Stimulated activated CD8-positive, alpha-beta memory T cell treated with anti-CD3 and anti-CD28 coated beads, Interleukin-4, amount 100 ng/mL, for 24 hours (primary cell): ENCODE results near the gene ITGA6.

Experiments used
- DNase-seq: peaks from one replicate; pipeline ENCODE4 v3.0.0-alpha.2; 2020; ENCODE audit warnings: low read depth

ITGA6 gene

DNA sequence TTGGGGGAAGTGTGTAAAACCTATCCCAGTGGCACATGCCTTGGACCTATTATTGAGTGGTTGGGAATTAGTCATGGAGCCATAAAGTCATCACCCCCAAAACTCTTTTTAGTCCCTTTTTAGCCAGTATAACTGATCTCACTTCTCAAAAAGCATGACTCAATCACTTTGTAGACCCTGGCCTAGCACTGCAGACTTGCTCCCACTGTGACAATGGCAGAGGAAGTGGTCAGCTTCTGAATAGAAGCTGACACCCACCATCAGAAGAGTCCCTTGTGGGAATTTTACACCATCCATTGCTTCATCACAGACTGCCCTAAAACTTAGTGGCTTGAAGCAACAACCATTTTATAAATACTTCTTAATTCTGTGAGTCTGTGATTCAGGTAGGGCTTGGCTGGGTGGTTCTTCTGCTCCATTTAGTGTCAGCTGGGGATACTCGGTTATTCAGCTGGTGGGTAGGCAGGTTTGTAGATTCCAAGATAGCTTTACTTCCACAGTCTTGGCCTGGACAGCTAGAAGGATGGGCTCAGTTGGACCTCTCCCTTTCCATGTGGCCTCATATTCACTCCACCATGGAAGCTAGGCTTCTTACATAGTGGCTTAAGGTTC lies 10.8 kb upstream of the ITGA6 start:
- DNase-seq, result no peak

DNA sequence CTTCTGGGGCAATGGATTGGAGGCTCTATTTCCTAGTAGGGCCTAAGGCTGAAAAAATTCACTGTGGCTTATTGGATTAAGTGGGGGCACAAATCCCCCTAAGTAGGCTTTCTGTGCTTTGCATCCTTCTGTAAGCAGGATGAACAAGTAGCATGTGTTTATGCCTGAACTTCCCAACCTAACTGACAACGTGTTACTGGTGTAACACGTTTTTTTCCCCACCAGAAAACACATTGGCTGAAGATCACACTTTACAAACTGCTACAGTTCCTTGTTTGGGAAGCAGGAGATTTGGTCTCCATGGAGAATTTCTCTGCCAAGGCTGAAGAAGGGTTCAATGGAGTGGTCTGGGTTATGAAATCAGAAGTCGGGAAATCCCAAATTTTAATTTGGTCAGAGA lies 7.2 kb upstream of the ITGA6 start:
- no peak for DNase-seq

DNA sequence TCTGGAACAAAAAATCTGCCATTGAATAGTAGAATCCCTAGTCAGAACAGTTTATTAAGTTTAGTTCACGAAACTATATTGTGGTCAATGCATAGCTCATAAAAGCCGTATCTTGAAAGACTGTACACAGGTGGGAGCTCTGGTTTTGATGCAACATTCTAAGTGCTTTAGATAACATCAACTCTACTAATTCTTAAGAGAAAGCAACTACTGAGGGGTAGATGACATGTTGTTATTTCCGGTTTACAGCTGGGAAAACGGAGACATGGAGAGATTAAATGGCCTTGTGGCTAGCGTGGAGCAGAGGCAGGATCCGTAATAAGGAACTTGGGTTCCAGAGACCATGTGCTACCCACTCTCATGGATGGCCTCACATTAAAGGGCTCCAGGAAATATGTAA lies 4.2 kb upstream of the ITGA6 start:
- DNase-seq, result no peak

DNA sequence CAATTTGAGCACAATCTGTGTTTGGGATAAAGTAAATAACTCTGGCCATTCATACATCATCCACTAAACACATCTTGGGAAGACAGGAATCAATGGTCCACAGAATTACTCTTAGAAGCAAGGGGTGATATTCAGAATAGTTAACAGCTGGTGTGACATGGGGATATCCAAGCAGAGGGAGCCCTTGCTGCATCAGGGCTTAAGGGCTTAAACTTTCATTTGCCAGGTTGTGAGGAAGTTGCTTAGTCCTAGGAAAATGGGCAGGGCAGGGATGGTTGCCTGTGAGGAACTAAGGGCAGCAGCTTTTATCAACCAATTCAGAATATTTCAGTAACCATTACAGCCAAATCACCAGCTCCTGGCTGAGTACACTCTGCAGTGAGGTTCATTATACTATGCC lies 2.0 kb upstream of the ITGA6 start:
- no peak for DNase-seq

DNA sequence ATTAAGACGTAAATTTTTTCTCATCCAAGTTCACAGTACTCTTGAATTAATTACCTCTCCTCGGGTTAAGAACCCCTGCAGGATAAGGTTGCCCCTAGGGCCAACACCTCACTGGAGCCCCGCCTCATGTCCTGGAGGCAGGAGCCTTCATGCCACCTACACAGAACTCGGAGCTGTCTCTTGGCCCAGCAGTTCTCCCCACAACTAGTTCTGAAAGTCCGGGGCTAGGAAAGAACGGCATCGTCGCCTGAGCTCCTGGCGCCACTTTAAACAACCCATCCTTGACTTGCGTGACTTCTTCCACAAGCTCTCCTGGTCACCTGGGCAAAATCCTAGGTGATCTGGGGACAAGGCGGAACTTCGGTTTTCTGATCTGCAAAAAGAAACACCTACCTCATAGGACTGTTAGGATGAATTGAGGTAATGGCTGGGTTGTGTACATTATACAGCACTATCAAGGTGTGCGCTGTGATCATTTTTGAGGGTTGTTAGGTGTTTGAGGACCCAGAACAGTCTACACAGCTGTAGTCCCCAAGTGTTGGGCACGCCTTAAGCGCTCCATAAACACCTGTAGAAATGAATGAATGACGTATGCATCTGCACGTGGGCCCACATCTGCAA lies 641 bp upstream of the ITGA6 start:
- no peak for DNase-seq

DNA sequence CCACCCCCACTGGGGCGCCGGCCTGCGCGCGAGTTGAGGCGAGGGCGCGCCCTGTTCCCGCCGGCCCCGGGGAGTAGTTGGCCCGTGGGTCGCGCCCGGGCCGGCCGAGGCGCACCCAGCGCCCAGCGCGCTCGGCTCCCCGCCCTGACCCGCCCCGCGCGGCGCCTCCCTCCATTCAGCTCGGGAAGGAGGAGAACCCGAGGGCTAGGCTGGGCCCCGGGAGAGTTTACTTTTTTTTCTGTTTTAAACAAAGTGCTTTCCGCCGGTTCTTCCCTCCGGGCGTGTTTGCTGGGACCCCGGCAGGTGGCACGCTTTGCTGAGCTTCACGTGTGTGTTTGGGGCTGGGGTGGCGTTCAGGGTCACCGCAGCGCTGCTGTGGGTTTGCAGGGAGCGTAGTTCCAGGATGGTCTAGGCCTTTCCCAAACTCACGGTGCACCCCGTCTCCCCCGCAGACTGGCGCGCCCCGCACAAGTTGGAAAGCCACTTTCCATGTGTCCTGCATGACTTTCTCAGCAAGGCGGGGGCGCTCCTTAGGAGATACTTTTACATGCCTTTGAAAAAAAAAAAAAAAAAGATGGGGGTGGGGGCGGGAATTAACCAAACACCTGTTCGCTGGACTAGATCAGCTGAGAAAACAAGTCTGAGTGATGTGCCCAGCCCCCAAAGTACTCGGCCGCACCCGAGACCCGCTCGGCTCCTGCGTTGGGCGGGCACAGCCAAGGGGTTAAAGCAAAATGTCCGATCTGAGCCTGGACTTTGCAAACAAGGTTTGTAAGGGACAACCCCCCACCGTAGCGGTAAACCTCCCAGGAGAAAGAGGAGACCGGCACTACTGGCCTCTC lies 825 bp downstream of the ITGA6 start:
- DNase-seq, result peak; percentile 21

DNA sequence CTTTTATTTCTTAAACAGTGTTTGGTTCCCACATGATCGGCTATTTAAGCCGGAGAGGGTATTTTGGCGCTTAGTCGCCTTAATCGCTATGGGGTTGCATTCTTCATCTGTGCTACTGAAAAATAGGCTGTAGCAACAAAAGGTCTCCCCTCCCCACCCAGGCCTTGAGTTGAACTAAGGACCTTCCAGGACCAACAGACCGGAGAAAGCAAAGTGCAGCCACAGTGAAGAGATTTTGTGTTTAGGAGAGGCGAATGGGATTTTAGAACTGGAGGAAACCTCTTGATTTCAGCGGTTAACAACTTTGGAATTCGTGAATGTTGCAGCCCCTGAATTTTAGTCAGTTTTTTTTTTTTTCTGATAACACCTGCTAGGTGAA lies 1.4 kb downstream of the ITGA6 start:
- no peak for DNase-seq

DNA sequence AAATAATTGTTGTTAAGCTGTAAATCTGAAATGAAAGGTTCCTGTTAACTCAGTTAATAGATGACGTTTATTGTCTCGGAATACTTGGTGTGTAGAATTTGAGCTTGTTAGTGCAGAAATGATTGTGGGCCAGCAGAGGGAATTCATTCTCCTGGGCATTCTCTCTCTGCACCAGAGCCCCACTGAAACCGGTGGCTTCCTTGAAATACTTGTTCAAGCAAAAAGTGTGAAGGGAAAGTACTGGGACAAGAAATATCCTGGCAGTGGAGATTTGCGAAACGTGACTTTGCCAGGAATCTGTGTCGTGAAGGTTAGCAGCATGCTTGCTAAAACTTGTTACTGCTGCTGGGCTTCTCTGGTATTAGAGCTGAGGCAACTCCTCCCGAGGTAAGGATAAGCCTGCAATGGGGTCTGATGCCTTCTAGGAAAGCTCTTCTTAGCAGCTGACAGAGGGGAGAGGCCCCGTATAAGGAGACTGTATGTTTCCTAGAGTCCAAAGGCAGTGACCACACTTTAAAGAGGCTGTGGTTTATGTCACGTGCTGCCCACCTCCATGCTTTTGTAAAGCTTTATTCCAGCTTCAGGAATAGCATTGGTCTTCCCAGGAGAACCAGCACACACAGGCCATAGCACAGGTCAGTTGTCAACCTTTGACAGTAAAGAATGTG lies 2.0 kb downstream of the ITGA6 start:
- DNase-seq, result no peak

DNA sequence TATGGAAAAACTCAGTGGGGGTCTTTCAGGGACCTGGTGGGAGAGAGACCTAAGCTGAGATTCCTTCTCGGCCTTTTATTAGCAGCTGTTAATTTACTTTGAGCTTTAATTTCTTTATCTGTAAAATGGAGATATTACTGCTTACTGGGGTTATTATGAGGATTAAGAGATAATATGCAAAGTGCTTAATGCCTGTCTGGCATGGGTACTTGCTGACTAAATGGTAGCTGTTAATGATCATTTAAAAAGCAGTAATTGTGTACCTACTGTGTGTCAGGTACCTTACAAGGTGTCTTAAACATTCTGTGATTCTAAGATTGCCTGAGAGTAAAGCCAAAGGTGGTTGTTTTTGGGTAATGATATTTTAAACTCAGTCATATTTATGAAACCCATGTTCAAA lies 2.6 kb downstream of the ITGA6 start:
- DNase-seq, result no peak

DNA sequence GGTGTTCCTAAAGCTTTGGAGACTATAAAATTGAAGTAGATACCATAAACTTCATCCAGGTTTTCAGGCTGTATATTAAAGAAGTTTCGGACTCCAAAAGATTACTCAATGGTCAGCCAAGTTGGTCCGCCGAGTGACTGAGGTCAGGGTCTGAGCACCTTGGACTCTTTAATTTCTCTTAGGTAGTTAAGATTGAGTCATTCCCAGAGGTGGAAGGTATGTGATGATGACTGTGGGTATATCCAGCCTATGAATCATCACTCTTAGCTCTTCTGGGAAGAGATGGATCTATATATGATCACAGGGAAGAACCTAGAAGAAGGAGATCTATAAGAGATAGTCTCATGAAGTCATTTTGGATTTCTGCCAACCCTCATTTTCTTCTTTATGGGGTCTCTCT lies 3.3 kb downstream of the ITGA6 start:
- no peak for DNase-seq

DNA sequence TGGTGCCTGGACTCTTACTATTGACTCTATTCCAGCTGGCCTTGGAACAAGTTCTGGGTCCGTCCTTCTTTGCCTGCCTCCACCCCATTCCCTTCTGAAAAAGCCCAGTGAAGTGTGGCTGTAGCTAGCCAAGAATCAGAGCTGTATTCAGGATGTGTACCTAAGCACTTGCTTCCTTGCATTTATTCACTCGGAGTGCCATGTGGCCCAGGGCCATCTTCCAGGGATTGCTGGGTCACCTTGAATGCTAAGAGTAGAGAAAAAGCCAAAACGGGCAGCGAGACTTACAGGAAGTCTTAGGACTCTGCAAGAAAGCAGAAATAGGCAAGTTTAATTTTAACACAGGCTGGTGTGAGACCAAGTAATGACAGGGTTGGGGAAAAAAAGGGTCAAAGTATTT lies 4.1 kb downstream of the ITGA6 start:
- no peak for DNase-seq

DNA sequence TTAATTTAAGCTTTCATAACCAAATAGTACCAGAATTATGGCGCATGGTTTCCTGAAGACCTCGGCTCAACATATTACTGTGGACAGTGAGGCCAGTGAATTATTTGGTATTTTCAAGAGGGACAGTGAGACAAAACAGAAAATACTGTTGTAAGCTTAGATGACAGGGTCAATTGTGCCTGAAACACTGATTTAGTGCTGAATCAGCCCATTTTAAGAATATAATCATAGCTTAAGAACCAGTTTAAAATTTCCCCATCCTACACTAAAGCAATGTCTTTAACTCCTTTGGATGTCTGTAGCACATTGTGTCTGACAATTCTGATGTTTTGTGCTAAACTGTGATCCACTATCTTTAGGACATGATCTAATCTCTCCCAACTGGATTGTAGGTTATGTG lies 4.6 kb downstream of the ITGA6 start:
- no peak for DNase-seq

DNA sequence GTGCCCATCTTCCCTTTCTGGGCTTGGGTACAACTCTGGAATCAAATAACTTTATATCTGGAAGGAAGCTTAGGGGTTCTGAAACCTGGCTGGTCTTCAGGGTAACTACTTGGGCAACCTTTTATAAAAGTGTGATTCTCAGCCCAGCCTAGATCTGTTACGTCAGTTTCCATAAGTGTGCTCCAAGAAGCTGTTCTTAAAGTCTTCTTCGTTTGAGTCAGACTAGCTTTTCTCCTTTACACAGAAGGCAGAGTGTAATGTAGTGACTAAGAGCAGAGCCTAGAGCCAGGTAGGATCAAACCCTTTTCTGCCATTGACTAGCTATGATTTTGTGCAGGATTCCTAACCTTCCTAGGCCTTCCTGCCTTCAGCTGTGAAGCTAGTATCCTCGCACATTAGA lies 5.8 kb downstream of the ITGA6 start:
- DNase-seq, result no peak

DNA sequence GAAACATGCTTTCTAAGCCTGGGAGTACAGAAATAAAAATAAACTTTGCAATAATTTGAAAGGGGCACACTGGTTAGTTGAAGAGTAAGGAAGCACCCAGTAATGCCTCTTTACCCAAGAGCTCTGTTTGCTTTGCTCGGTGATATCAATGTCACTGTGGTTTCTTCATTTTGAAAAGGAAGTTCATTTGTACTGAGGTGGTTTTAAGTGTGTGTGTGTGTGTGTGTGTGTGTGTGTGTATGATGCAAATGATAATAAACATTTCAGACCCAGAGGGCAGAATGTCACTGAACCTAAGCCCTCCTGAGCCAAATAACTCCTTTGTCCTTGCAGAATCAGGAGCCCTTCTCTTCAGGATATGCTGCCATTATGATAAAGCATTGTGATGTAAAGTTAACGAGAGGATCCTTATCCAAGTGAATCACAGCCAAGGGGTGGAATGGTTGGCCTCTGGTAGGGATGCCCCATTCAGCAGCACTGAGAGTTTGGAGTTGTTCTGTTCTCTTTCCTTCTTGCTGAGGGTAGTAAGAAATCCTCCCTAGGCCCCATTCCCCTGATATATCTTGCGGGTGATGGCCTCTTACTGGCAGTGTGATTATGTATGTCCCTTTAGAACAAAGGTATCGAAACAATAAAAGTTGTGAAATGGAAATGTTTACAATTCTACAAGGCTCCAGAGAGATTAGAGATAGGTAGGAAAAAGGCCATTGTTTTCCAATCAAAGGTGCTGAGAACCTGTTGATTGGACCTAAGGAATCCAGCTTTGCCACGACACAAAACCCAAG lies 7.6 kb downstream of the ITGA6 start:
- DNase-seq, result no peak

DNA sequence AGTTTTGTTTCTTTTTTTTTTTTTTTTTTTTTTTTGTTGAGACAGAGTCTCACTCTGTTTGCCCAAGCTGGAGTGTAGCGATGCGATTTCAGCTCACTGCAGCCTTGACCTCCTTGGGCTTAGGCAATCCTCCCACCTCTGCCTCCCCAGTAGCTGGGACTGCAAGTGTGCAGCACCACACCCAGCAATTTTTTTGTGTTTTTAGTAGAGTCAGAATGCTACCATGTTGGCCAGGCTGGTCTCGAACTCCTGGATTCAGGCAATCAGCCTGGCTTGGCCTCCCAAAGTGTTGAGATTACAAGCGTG lies 8.2 kb downstream of the ITGA6 start:
- no peak for DNase-seq

DNA sequence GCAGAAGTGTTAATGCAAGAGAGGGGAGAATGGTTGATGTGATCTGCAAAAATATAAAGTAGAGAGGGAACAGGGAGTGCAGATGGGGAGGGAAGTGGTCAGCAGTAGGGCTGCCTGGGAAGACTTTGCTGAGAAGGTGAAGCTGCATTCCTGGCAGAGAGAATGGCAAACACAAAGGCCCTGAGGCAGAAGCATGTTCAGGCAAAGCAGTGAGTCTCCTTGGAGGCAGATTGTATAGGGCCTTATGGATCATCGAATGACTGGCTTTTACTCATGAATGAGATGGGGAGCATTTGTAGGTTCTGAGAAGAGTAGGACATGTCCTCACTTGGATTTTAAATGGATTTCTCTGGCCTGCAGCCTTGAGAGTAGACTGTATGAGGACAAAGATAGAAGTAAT lies 9.5 kb downstream of the ITGA6 start:
- no peak for DNase-seq

DNA sequence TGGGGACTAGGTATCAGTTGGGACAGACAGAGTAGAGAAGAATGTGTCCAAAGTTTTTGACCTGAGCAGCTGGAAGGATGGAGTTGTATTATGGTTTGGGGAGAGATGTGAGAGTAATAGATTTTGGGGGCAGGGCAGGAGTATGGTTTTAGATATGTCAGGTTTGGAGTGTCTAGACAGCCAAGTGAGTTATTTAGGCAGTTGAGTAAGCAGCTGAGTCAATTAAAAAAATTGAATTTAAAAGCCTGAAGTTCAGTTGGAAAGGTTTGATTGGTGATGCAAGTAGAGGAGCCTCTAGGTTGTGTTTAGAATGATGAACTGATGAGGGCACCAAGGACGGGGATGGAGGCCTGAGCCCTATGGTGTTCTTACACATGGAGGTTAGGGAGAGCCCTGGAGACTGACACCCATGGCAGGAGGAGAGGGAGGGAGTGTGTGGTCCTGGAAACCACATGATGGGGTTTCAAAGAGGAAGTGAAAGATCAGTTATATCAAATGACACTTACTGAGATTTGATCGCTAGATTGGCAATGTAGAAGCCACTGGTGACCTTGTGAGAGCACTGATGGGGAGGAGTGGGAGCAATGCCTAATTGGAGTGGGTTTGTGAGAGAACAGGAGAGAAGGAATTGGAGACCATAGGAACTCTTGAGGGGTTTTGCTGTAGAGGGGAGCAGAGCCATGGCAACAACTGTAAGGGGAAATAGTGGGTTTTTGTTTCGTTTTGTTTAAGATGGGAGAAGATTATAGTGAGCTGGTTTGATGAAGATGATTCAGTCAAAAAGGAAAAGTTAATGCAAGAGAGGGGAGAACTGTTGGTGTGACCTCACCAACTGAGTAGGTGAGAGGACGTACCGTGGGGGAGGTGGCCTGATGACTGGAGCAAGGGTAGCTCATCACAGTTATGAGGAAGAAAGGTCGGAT lies 10.3 kb downstream of the ITGA6 start:
- DNase-seq, result no peak

DNA sequence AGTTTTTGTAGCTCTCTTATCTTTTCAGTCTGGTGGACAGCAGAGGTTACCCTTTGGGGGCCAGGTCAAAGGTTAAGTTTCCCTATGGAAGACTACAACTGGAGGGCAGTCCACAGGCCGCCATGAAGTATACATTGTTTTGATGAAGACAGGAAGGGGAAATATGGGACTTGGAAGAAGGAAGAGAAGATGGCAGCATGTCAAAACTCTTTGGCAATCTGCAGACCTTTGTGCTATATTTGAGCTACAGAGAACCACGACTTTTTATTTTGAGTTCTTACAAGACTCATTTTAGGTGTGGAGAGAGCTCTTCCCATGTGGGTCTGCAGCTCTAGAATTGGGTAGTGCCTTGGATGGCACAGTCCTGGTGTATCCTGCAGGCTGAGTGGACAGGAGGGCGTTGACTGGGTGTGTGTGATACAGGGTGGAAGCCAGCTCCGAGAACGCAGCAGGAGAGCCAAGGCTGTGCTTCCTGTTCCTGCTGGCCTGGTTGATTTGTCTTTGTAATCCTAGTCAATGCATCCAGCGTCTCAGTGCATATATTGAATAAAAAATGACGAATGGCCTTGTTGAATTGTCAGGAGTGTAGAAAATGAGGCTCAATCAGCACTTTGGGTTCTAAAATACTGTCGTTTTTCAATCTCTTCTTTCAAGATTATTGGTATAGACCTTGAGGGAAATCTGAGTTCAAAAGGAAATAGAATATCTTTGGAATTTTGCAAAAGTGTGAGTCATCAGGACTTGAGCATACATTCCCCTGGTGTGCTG lies 11.5 kb downstream of the ITGA6 start:
- DNase-seq, result no peak

DNA sequence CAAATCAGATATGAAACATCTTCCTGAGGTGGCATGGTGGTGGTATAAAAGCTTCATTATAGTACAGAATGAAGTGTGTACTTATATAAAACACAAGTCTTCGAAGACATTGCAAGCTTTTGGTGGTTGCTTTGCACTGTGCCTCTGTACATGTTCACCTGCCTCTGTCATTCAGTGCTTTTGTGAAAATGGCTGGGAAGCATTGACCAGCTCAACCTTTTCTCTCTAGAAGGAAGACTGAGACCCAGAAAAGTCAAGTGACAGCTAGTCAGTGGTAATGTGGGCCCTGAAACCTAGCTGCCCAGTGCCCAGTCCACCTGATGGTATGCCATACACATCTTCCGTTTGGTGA lies 12.1 kb downstream of the ITGA6 start:
- no peak for DNase-seq

DNA sequence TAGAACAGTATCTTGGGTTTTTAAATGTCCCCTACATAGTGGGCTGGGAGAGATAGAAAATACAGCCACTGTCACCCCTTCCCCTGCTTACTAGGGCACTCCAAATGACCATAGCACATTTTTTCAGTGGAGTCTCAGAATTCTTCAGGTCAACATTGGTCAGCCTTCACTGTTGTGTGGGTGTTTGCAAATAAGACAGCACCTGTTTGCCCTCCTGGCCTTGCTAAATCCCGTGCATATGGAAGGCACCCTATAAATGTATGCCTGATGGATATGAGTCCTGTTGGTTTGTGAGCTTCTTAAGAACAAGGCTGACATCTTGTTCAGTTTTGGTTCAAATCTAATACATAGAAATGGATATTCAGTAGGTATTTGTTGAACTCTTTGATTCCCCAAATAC lies 12.5 kb downstream of the ITGA6 start:
- no peak for DNase-seq

DNA sequence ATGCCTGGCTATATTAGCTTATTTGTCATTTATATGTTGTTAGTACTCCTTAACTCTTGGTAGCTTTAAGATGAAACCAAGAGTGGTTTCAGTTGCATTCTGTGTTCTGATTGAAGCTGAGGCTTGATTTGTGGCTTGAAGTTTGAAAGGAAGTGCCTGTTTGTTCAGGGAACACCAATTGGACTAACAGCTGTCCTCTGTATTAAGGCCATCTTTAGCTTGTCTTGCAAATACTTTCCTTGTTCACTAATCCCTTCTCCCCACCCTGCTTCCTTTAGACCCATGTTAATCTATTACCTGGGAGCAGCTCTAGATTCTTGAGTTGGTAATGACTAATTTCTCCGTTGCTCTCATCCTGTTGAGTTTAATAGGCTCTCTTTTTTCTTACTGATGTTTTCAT lies 13.4 kb downstream of the ITGA6 start:
- DNase-seq, result no peak
